Activated T-cell treated with anti-CD3 and anti-CD28 coated beads, Interleukin-2, amount 50 U/mL, for 24 hours (primary cell): ENCODE results near the gene AADACL3.

ENCODE experiments used
- DNase-seq: peaks from one replicate; pipeline ENCODE4 v3.0.0-alpha.2; 2020
- H3K27ac Mint-ChIP-seq: 2 replicates; pipeline ENCODE4 v1.8.0; 2020; ENCODE audit warnings: mild to moderate bottlenecking, mixed read lengths
- H3K27me3 Mint-ChIP-seq: 2 replicates; pipeline ENCODE4 v1.8.0; 2020; ENCODE audit warnings: mixed read lengths
- H3K36me3 Mint-ChIP-seq: 2 replicates; pipeline ENCODE4 v1.8.0; 2020; ENCODE audit warnings: low read depth, mixed read lengths
- H3K4me1 Mint-ChIP-seq: 2 replicates; pipeline ENCODE4 v1.8.0; 2020; ENCODE audit warnings: low read depth, mixed read lengths
- H3K4me3 Mint-ChIP-seq: 2 replicates; pipeline ENCODE4 v1.8.0; 2020; ENCODE audit warnings: mild to moderate bottlenecking, moderate library complexity, mixed read lengths
- H3K9me3 Mint-ChIP-seq: 2 replicates; pipeline ENCODE4 v1.8.0; 2020; ENCODE audit warnings: mixed read lengths

The AADACL3 gene

DNA sequence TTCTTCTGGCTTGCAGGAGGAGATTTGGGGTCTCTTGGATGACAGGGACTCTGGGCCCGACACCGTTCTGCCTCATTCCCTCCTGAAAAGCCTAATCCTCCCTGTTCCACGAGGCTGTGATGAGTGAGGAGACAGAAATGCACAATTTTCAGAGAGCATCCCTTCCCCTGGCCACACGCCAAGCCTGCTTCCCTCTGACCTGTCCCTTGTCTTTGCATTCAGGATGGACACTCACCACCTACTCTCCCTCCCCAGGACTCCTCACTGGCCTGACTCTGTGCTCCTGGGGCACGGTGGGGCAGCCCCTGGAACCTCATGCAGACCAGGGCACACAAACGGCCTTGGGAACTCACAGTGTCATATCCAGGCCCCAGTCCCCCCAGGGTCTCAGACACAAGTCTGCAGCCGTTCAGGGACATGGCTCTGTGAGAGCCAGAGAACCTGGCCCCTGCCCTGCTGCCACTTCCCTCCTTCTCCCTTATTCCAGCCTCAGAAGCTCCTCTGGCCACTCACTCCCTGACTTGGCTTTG, 54.1 kb downstream of the AADACL3 start:
- Mint-ChIP-seq H3K4me3 (no peak overlapping the region), H3K36me3 (no peaks in the 10 kb centered on the region), H3K9me3 (no peaks in the 10 kb centered on the region), H3K27me3 (peaks cover 48% of the 10 kb centered on the region), H3K27ac (no peak overlapping the region), H3K4me1 (no peaks in the 10 kb centered on the region)
- no peak for DNase-seq

DNA sequence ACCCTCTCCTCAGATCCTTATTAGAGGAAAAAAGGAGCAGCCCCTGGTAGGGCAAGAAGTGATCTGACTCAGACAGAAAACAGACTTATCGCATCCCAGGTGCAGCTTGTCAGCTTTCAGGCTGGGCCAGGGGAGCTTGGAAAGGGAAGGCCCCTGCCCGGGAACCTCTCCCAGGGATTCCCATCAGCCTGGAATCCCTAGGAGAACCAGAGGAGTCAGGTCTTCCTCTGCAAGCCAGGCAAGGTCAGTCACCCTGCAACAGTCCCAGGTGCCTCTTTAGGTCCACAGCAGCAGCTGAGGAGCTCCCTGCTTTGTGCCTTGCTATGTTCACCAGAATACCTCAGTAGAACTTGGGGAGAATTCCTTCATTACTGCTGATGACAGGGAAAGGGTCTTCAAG, 54.7 kb downstream of the AADACL3 start:
- Mint-ChIP-seq H3K4me3 (no peak overlapping the region), H3K4me1 (no peaks in the 10 kb centered on the region), H3K9me3 (no peaks in the 10 kb centered on the region), H3K27me3 (peaks cover 46% of the 10 kb centered on the region), H3K36me3 (no peaks in the 10 kb centered on the region), H3K27ac (no peak overlapping the region)
- DNase-seq = no peak

DNA sequence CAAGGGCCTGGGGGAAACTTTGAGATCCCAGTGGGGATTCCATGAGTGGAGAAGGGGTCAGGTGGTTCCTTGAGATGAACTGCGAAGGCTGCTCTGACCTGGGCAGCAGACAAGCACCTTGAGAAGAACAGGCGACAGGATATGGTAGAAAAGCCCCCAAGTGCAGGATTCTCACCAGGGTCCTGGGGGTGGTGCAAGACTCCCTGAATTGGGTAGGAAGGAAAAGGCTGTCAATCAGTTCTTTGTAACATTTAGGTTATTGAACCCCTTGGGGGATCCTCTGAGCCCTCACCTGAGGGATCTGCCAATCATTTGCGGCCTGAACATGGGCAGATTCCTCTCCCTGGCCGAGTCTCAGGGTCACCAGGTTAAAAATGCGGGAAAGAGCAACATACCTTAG, 55.3 kb downstream of the AADACL3 start:
- no peak overlapping the region for H3K27ac Mint-ChIP-seq
- no peaks in the 10 kb centered on the region for H3K36me3 Mint-ChIP-seq
- no peaks in the 10 kb centered on the region for H3K9me3 Mint-ChIP-seq
- peaks cover 50% of the 10 kb centered on the region for H3K27me3 Mint-ChIP-seq
- no peak for DNase-seq
- H3K4me1 Mint-ChIP-seq = no peaks in the 10 kb centered on the region
- H3K4me3 Mint-ChIP-seq = no peak overlapping the region

DNA sequence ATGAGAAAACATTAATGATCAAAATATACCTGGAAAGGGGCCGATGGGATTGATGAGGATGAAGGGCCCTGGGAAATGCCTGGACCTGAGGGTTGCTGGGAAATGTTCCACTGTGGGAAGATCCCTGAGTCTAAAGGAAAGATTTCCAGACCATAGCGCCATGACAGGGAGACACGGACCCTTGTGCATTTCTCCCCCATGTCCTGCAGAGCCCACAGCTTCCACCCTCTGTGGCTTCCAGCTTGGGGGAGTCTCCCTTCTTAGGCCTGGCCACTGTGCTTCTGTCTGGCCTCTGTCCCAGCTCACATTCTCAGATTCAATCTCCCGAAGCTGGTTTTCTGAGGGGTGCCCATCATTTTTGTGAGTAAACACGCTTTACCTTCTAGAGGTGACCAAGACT, 56.6 kb downstream of the AADACL3 start:
- peaks cover 46% of the 10 kb centered on the region for H3K27me3 Mint-ChIP-seq
- no peaks in the 10 kb centered on the region for H3K4me1 Mint-ChIP-seq
- no peak overlapping the region for H3K4me3 Mint-ChIP-seq
- no peak overlapping the region for H3K27ac Mint-ChIP-seq
- H3K9me3 Mint-ChIP-seq = no peaks in the 10 kb centered on the region
- no peak for DNase-seq
- no peaks in the 10 kb centered on the region for H3K36me3 Mint-ChIP-seq

DNA sequence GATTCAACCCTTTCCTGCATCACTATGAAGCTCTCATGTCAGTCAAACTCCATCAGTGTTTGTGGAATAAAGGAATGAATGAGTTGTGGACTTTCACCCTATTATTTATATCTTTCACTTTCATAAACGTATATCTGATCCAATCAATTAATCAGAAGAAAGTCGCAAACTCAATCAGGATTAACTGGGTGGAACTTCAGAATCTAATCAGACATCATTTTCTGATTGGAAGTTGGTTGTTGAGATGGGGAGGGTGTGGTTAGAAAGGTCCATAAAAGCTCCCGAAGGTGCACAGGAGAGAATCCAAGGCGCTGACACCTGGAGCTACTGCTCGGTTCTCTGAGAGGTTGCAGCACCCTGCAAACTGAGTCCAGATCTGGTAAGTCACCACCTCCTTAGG, 57.5 kb downstream of the AADACL3 start, which contains the start of gene PRAMEF12:
PRAMEF12 (plus strand) TSS at position 301 of the 400 bp plus-strand sequence. CDS start 1,130 bp downstream, outside the sequence.
- Mint-ChIP-seq H3K4me3 (no peak within 1 kb of the TSS), H3K27ac (no peak within 1 kb of the TSS), H3K9me3 (no peaks in the 10 kb centered on the region), H3K36me3 (no peaks in the 10 kb centered on the region), H3K27me3 (peaks cover 46% of the 10 kb centered on the region), H3K4me1 (no peaks in the 10 kb centered on the region)
- DNase-seq = no peak

DNA sequence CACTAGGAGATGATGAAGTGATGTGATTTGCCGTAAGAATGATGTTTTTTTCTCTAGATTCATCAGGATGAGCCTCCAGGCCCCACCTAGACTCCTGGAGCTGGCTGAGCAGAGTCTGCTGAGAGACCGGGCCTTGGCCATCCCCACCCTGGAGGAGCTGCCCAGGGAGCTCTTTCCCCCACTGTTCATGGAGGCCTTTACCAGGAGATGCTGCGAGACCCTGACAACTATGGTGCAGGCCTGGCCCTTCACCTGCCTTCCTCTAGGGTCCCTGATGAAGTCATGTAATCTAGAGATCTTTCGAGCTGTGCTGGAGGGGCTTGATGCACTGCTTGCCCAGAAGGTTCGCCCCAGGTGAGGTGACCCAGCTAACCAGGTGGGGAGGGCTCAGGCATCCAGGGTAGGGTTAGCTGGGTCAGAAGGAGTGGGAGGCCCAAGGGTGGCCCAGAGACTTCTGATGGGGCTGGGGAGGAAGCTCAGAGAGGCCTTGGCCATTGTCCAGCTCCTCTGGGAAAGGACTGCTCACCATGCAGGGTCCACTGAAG, 59.0 kb downstream of the AADACL3 start:
- no peak for DNase-seq
- H3K4me1 Mint-ChIP-seq = no peaks in the 10 kb centered on the region
- H3K27me3 Mint-ChIP-seq = peaks cover 42% of the 10 kb centered on the region
- H3K9me3 Mint-ChIP-seq = no peaks in the 10 kb centered on the region
- H3K4me3 Mint-ChIP-seq = no peak overlapping the region
- no peaks in the 10 kb centered on the region for H3K36me3 Mint-ChIP-seq
- H3K27ac Mint-ChIP-seq = no peak overlapping the region

DNA sequence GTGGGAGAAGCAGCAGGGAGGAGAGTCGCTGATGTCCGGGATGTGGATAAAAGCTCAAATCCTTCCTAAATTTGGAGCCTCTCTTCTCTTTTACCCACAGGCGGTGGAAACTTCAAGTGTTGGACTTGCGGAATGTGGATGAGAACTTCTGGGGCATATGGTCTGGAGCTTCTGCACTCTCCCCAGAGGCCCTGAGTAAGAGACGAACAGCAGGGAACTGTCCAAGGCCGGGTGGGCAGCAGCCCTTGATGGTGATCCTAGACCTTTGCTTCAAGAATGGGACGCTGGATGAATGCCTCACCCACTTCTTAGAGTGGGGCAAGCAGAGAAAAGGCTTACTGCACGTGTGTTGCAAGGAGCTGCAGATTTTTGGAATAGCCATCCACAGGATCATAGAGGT, 59.5 kb downstream of the AADACL3 start:
- Mint-ChIP-seq H3K27me3 (peaks cover 36% of the 10 kb centered on the region), H3K4me1 (no peaks in the 10 kb centered on the region), H3K36me3 (no peaks in the 10 kb centered on the region), H3K27ac (no peak overlapping the region), H3K4me3 (no peak overlapping the region), H3K9me3 (no peaks in the 10 kb centered on the region)
- no peak for DNase-seq

DNA sequence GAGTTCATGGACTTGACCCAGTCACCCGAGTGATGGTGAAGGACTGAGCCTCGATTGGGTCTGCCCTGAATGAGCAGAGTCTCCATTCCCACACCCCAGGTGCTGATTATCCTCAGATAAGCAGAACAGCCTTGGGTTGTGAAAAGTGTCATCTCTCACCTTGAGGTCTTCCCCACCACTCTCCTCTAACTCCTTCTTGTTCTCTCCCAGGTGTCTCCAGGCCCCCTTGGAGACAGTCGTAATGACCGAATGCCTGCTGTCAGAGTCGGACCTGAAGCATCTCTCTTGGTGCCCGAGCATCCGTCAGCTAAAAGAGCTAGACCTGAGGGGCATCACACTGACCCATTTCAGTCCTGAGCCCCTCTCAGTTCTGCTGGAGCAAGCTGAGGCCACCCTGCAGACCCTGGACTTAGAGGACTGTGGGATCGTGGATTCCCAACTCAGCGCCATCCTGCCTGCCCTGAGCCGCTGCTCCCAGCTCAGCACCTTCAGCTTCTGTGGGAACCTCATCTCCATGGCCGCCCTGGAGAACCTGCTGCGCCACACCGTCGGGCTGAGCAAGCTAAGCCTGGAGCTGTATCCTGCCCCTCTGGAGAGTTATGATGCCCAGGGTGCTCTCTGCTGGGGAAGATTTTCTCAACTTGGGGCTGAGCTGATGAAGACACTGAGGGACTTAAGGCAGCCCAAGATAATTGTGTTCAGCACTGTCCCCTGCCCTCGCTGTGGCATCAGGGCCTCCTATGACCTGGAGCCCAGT, 61.1 kb downstream of the AADACL3 start:
- no peak for DNase-seq
- Mint-ChIP-seq H3K27ac (no peak overlapping the region), H3K4me1 (no peaks in the 10 kb centered on the region), H3K36me3 (no peaks in the 10 kb centered on the region), H3K4me3 (no peak overlapping the region), H3K9me3 (no peaks in the 10 kb centered on the region), H3K27me3 (peaks cover 25% of the 10 kb centered on the region)
